AG20443 (cell line): ENCODE results near the gene GSN.
A peak's percentile ranks its signal among the peaks of the same experiment; 100 is the strongest.

ENCODE experiments used
- DNase-seq: peaks from one replicate; pipeline ENCODE4 v3.0.0; 2012; ENCODE audit warnings: low spot score, mixed read lengths

GSN gene

GRCh38 chr9:121372239-121373010 lies 104.5 kb downstream of the GSN start:
- no peak for DNase-seq

GRCh38 chr9:121373011-121373729 lies 105.2 kb downstream of the GSN start:
- peak; percentile 19 for DNase-seq

DNA sequence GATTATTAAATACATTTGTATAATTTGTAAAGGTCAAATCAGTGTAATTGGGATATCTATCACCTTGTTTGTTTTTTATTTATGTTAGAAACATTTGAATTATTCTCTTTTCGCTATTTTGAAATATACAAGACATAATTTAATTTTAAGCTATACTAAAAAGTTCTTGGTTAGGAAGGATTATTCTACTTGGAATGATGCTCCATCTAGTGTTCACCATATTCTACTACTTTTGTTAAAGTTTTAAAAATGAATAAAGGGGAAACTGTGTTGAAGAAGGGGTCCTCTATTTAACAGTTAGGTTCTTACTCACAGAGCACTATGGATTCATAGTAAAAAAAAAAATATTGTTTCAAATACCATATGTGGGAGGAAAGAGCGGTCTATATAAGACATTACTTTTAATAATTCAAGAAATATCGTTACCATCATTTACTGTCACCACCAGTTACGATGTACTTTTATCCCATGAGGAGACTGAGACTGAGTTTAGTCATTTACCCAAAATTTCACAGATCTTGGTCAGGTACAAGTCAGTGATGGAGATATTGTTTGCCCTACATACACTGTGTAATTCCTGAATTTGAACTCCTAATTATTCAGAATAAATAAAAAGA lies 108.4 kb downstream of the GSN start:
- no peak for DNase-seq

DNA sequence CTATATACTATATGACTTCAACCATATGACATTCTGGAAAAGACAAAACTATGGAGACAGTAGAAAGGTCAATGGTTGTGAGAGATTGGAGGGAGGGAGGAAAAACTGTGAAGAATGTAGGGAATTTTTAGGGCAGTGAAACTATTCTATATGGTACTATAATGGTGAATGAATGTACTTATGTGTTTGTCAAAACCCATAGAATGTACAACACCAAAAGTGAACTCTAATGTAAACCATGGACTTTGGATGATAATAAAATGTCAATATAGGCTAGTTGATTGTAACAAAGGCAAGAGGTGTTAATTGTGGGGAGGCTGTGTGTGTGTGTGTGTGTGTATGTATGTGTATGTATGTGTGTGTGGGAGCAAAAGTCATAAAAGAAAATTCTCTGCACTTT lies 112.9 kb downstream of the GSN start:
- no peak for DNase-seq
